ENCODE measurements around the gene TBXT.

Gene TBXT

GRCh38 chr6:166119116-166119911 lies 48.3 kb downstream of the TBXT start:
- DNase-seq (ENCODE audit: low read depth in 2 of 2): no peak

GRCh38 chr6:166115609-166116008 lies 52.0 kb downstream of the TBXT start:
- no peak for DNase-seq (ENCODE audit: low read depth in 2 of 2)

- DNase-seq (ENCODE audit: low read depth in 2 of 2): no peak
Measured at GRCh38 chr6:166112580-166112979, 55.1 kb downstream of the TBXT start.

- no peak for DNase-seq (ENCODE audit: low read depth in 2 of 2)
Measured at GRCh38 chr6:166109608-166110007, 58.0 kb downstream of the TBXT start.

All from stimulated activated CD8-positive, alpha-beta memory T cell treated with anti-CD3 and anti-CD28 coated beads, Interleukin-7, amount 100 ng/mL, for 1 hour (primary cell).